Stimulated activated CD4-positive, alpha-beta T cell treated with anti-CD3 and anti-CD28 coated beads, Interleukin-12 subunit alpha, Interleukin-12 subunit beta, amount 100 ng/mL, for 48 hours (primary cell): Measurements from ENCODE around the gene METTL2A.
"Not testable (repeated sequence)": the region's sequence is repeated elsewhere in the genome, so short reads cannot be mapped to it uniquely, and the experiment has no call there.

Experiments used
- DNase-seq, 3 donors: peaks; one replicate each; pipeline ENCODE4 v3.0.0-alpha.2; 2020; ENCODE audit warnings: low read depth in 2 of 3, low spot score in 1 of 3

Gene METTL2A, protein sequence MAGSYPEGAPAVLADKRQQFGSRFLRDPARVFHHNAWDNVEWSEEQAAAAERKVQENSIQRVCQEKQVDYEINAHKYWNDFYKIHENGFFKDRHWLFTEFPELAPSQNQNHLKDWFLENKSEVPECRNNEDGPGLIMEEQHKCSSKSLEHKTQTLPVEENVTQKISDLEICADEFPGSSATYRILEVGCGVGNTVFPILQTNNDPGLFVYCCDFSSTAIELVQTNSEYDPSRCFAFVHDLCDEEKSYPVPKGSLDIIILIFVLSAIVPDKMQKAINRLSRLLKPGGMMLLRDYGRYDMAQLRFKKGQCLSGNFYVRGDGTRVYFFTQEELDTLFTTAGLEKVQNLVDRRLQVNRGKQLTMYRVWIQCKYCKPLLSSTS

GRCh38 chr17:62423647-62424461 is at the start of gene METTL2A:
METTL2A (plus strand) TSS chr17:62423897; CDS start chr17:62423903, 6 bp downstream.
- peak; percentile 87 to 90 (median 89) for DNase-seq

DNA sequence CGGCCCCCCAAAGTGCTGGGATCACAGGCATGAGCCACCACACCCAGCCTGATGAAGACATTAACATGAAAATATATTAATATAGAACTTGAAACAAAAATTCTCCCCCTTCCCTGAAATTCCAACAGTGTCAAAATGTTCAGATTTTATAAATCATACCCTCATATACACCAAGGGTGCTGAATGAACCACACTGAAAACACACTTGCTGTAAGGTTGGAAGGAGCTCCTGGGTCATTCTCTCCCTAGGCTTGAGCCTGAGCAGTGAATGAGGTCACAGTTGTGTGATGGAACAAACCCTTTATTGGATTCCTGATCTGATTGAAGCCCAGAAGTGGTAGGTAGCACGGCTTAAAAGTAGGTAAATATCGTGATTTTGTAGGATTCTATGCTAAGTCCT is 43.4 kb upstream of the METTL2A start, which contains the start of gene EFCAB3:
Gene EFCAB3 (plus strand): TSS at position 301 of the 400 bp plus-strand sequence. CDS start 2,427 bp downstream, outside the sequence.
- DNase-seq, result no peak

GRCh38 chr17:62381561-62381960 is 42.1 kb upstream of the METTL2A start:
- DNase-seq, result no peak

GRCh38 chr17:62388856-62389255 is 34.8 kb upstream of the METTL2A start:
- DNase-seq, result no peak

DNA sequence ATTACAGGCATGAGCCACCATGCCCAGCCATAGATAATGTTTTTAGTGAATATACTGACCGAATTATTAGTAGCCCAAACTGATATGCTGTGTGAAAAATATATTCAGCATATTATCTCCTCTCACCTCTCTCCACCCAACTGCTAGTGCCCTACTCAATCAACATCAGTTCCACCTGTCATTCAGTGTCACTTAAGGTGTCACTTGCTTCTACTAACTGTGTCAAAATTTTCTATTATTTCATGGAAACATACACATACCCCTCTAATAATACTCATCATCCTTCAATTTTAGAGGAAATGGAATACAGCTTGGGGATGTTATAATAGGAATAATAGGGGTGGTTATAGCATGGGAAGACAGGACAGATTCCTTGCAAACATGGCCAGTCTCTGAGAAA is 30.8 kb upstream of the METTL2A start:
- DNase-seq, result no peak

DNA sequence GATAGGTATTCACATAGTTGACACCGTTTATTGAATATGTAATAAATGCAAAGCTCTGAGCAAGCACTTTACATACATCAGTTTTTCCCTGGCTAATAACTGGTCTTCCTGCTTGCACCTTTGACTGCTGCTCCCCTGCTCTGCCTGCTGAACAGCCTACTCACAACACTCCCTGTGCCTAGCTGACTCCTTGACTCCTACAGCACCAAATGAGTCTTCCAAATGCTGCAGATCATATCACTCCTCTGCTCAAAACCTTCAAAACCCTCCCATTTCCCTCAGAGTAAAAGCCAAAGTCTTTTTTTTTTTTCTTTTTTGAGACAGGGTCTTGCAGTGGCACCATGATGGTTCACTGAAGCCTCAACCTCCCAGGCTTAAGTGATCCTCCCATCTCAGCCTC is 24.8 kb upstream of the METTL2A start:
- DNase-seq, result no peak

GRCh38 chr17:62405451-62405850 is 18.2 kb upstream of the METTL2A start:
- no peak for DNase-seq

- not testable (repeated sequence) for DNase-seq
Measured at GRCh38 chr17:62413090-62413489, 10.6 kb upstream of the METTL2A start.

- not testable (repeated sequence) for DNase-seq
Measured at GRCh38 chr17:62426214-62426613, 2.5 kb downstream of the METTL2A start.

- not testable (repeated sequence) for DNase-seq
Measured at GRCh38 chr17:62435251-62435650, 11.6 kb downstream of the METTL2A start.

DNA sequence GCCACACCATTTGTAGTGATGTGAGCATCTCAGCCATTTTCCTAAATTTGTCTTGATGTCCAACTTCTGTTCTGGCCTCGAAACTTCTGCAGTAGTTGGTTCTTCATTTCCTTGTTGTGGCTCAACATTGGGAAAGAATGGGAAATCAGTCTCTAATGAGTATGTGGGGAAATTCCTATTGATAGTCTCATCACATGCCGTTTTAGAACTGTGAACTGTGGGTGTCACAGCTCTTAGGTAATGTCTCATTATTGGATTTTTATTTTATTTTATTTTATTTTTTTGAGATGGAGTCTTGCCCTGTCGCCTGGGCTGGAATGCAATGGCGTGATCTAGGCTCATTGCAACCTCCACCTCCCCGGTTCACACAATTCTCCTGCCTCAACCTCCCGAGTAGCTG is 17.5 kb downstream of the METTL2A start:
- DNase-seq, result not testable (repeated sequence)

DNA sequence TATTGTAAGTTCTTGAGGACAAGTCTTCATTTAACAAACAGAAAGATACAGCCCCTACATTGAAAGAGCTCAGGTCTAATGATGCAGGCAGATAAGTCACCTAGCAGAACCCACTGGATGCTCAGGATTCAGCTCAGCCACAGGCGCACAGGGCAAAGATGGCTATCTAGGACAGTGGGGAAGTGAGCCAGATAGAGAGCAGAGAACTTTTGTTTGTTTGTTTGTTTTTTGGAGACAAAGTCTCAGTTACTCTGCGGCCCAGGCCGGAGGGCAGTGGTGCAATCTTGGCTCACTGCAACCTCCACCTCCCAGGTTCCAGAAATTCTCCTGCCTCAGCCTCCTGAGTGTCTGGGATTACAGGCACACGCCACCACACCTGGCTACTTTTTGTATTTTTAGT is 20.4 kb downstream of the METTL2A start:
- DNase-seq, result no peak

DNA sequence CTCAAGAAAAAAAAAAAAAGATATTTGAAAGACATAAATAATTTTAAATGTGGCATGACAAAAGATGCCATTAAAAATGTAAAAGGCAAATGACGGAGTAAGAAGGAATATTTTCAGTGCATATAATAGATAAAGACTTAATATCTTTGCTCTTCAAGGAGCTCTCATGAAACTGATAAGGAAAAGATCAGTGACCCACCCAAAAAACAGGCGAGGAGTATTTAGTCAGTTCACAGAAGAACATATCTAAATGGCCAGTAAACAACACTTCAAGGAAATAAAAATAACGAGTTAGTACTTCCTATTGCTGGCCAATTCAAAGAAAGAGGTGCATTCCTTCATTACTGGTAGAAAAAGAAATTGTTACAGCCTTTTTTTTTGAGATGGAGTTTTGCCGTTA is 22.1 kb downstream of the METTL2A start:
- not testable (repeated sequence) for DNase-seq

DNA sequence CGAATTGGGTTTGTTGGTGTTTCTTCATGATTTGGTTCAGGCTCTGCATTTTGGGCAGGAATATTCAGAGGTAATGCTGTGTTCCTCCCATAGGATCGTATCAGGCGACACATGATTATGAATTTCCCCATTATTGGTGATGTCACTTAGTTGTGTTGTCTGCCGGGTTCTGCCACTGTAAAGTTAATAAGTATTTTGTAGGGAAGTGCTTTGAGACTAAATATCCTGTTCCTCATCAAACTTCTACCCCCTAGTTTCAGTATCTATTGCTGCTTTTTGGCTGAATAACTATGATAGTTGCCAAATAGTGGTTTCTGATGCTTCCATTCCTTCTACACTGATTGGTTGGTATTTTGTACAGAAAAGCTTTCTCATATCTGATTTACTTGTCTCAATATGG is 28.5 kb downstream of the METTL2A start:
- not testable (repeated sequence) for DNase-seq

GRCh38 chr17:62453041-62453440 is 29.3 kb downstream of the METTL2A start:
- DNase-seq, result not testable (repeated sequence)

DNA sequence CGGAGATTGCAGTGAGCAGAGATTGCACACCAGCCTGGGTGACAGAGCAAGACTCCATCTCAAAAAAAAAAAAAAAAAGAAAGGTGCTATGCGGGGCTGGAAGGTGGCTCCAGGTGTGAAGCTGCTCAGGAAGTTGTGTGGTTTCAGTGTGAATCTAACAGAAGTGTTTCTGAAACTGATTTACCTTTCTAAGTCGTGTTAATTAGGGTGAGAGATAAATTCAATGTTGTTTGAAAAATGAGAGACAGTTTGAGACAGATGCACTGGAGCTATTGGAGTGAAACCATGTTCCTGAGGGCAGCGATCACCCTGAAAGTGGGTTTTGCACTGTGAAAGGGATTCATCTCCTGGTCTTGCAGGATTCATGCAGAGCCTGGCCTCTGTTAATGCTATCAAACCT is 30.0 kb downstream of the METTL2A start:
- DNase-seq, result not testable (repeated sequence)

- not testable (repeated sequence) for DNase-seq
Measured at GRCh38 chr17:62454111-62454510, 30.4 kb downstream of the METTL2A start.

GRCh38 chr17:62456016-62456415 is 32.3 kb downstream of the METTL2A start:
- no peak for DNase-seq

GRCh38 chr17:62458483-62458882 is 34.8 kb downstream of the METTL2A start:
- DNase-seq, result not testable (repeated sequence)

DNA sequence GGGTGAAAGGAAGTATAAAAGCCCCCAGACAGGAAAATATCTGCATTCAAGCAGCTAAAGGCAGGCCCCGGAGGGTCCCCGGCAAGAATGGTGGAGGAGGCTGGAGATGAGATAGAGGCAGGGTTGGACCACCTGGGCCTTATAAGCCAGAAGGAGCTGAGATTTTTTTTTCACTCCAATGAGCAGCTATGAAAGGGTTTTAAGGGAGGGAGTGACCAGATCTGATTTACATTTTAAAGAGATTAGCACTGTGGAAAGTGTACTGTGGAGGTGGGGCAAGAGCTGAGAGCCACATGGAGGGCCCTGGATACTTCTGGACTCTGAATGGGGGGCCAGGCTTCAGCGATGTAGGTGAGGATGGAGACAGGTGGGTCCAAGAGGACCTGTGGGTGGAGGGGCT is 40.7 kb downstream of the METTL2A start:
- not testable (repeated sequence) for DNase-seq

- not testable (repeated sequence) for DNase-seq
Measured at GRCh38 chr17:62465271-62465670, 41.6 kb downstream of the METTL2A start.
